ENCODE results near the gene MED13. TPM values are rescaled to one million over a fixed set of nuclear protein-coding genes. Genes with fewer than 3 reads are reported as not detected.

MED13 gene
- polyA plus RNA-seq, 1 of the 3 experiments (the other 2 are of a cell fraction) = 6.3 TPM

GRCh38 chr17:62092784-62093183 lies 27.7 kb upstream of the MED13 start:
- H3K4me2 ChIP-seq = no peak overlapping the region

More at GRCh38 chr17:62092784-62093183, 27.7 kb upstream of the MED13 start:
- Histone ChIP-seq H3K79me2 (ENCODE audit: insufficient read depth) (no peaks in the 10 kb centered on the region), H3K36me3 (replicated peaks in 1 of 2; ENCODE audit: control insufficient read depth in 1 of 2, insufficient read depth in 2 of 2, low read length in 1 of 2) (no peaks in the 10 kb centered on the region), H4K20me1 (ENCODE audit: insufficient read depth) (no peaks in the 10 kb centered on the region), H2AFZ (ENCODE audit: low read depth) (no peak overlapping the region), H3K9me2 (no peaks in the 10 kb centered on the region), H3F3A (replicated peaks; ENCODE audit: insufficient read depth) (peaks cover 14% of the 10 kb centered on the region), H3K27me3 (ENCODE audit: insufficient read depth) (no peaks in the 10 kb centered on the region), H3K4me3 (ENCODE audit: low read depth in 2 of 2, low read length in 1 of 2) (no peak overlapping the region), H3K27ac (ENCODE audit: low read depth in 2 of 2, low read length in 1 of 2) (peak overlapping the region in 1 of 2 experiments; percentile 76; a peak in 2 of 4 replicates), H3K4me1 (ENCODE audit: control insufficient read depth in 1 of 2, insufficient read depth in 2 of 2, low read depth in 1 of 2, low read length in 1 of 2) (peaks cover 8 to 11% of the 10 kb centered on the region in 2 experiments; a peak in 3 of 4 replicates), H3K9ac (no peak overlapping the region), H3K9me3 (no peaks in the 10 kb centered on the region)
- POLR2A ChIA-PET = no interaction called here
- no peak for DNase-seq
- CTCF ChIA-PET = interaction anchor here (2.2 to 7.5 kb wide), 2 partner anchors 17 to 27 kb away, joined by 7 to 44 read pairs; no protein-coding TSS in a partner anchor
- TF ChIP-seq TAF1 (IDR thresholded peaks at IDR 0.05; ENCODE audit: borderline replicate concordance, low read depth, low read length) (no peak), MAX (IDR thresholded peaks at IDR 0.05; ENCODE audit: low read depth) (no peak), FOSL2 (IDR thresholded peaks at IDR 0.05; ENCODE audit: borderline replicate concordance, low read depth) (no peak), NFIC (IDR thresholded peaks at IDR 0.05; ENCODE audit: borderline replicate concordance) (no peak), GABPA (IDR thresholded peaks at IDR 0.05; ENCODE audit: low read depth) (no peak), GATA2 (CRISPR knock-in tag; IDR thresholded peaks at IDR 0.05) (no peak), SIN3A (IDR thresholded peaks at IDR 0.05; ENCODE audit: borderline replicate concordance, low read depth, low read length) (no peak), RCOR1 (IDR thresholded peaks at IDR 0.05; ENCODE audit: low read length) (no peak), ZBTB33 (IDR thresholded peaks at IDR 0.05; ENCODE audit: borderline replicate concordance, low read depth) (no peak), IRF3 (IDR thresholded peaks at IDR 0.05; ENCODE audit: low read depth, low read length) (no peak), EP300 (IDR thresholded peaks at IDR 0.05; ENCODE audit: borderline replicate concordance in 1 of 2, low read depth in 1 of 2, low read length in 1 of 2) (no peak), CHD2 (IDR thresholded peaks at IDR 0.05; ENCODE audit: low read length, partially characterized antibody) (no peak), SMC3 (IDR thresholded peaks at IDR 0.05; ENCODE audit: low read depth, low read length) (no peak), YY1 (IDR thresholded peaks at IDR 0.05; ENCODE audit: low read depth) (no peak), USF1 (IDR thresholded peaks at IDR 0.05; ENCODE audit: borderline replicate concordance, low read depth) (no peak)
- 64% methylated on average over 2 of the region's 2 CpGs for WGBS (ENCODE audit: low lambda C conversion rate)

All from SK-N-SH (cell line).